ENCODE results near the gene SUPT16H. TPM values are rescaled to one million over a fixed set of nuclear protein-coding genes. Genes with fewer than 3 reads are reported as not detected.

The SUPT16H gene
- total RNA-seq, 4 donors from 2014 or later = 54.0 to 86.5 (median 60.3) TPM

GRCh38 chr14:21367582-21368144, 16.2 kb downstream of the SUPT16H start:
- ATAC-seq (ENCODE audit: low FRiP score) (no peak), DNase-seq (ENCODE audit: low spot score) (no peak)
- TF ChIP-seq, protein P1, sequence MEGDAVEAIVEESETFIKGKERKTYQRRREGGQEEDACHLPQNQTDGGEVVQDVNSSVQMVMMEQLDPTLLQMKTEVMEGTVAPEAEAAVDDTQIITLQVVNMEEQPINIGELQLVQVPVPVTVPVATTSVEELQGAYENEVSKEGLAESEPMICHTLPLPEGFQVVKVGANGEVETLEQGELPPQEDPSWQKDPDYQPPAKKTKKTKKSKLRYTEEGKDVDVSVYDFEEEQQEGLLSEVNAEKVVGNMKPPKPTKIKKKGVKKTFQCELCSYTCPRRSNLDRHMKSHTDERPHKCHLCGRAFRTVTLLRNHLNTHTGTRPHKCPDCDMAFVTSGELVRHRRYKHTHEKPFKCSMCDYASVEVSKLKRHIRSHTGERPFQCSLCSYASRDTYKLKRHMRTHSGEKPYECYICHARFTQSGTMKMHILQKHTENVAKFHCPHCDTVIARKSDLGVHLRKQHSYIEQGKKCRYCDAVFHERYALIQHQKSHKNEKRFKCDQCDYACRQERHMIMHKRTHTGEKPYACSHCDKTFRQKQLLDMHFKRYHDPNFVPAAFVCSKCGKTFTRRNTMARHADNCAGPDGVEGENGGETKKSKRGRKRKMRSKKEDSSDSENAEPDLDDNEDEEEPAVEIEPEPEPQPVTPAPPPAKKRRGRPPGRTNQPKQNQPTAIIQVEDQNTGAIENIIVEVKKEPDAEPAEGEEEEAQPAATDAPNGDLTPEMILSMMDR (IDR thresholded peaks at IDR 0.05) = no peak

DNA sequence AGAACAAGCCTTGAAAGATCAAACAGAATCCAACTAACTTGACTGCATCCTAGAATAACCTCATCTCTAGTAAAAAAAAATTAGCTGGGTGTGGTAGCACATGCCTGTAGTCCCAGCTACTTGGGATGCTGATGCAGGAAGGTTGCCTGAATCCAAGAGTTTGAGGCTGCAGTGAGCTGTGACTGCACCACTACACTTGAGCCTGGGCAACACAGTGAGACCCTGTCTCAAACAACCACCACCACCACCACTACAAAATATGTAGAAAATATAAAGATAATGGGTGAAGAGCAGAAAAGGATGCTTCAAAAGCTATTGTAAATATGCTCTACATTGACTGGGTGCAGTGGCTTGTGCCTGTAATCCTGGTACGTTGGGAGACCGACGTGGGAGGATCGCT, 27.3 kb downstream of the SUPT16H start:
- TF ChIP-seq, protein P1 (IDR thresholded peaks at IDR 0.05) = no peak
- DNase-seq (ENCODE audit: low spot score) (no peak), ATAC-seq (ENCODE audit: low FRiP score) (no peak)

DNA sequence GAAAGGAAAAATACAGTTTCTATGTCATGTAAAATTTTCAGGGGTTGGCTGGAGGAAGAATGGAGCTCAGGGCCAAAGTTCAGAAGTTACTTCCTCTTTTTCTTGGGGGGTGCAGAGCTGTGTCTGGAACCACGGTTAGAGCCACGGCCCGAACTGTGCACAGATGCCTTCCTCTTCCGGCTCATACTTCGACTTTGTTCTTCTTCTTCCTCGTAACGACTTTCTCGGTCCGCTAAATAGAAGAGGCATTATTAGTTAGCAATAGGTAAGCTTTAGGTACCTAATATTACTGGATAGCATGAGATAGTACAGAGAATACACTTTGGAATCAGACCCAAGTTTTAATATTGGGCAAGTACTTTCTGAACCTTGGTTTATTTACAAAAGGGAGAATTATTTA, 31.2 kb downstream of the SUPT16H start:
- TF ChIP-seq, protein P1 (IDR thresholded peaks at IDR 0.05) = no peak
- ATAC-seq (ENCODE audit: low FRiP score) (no peak), DNase-seq (ENCODE audit: low spot score) (no peak)

DNA sequence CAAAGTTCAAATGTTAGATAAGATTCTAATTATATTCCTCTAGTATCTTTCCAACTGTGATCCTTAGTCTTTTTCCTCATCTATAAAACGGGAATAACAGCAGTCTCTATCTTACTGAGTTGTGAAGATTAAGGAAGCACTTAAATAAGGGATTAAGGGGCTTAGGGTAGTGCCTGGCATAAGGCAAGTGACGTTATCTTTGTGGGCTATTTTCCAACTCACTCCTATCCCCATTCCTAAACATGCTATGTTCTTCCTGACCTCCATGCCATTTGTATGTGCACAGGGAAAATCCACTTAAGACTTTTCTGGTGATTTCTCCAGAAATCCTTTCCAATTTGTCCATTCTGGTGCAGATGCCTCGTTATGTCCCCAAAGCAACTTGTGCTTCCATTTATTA, 33.3 kb downstream of the SUPT16H start:
- TF ChIP-seq, protein P1 (IDR thresholded peaks at IDR 0.05) = no peak
- ATAC-seq (ENCODE audit: low FRiP score) (no peak), DNase-seq (ENCODE audit: low spot score) (no peak)

DNA sequence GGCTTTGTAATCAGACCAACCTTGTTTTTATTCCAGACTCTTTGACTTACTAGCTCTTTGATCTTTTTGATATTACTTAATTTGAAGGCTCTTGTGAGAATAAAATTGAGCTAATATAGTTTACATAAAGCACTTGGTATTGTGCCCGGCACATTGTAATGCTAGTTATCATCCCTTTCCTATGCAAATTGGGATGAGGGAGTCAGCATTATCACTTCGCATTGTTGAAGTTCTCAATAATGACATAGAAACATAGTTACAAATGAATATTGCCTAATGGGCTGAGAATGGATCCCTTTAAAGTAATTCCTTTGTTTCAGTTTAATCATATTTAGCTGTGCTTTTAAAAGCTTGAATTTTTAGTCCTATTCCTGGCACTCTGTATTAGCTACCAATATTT, 36.6 kb downstream of the SUPT16H start:
- TF ChIP-seq, protein P1 (IDR thresholded peaks at IDR 0.05) = no peak
- DNase-seq (ENCODE audit: low spot score) = no peak
- ATAC-seq (ENCODE audit: low FRiP score) = no peak

DNA sequence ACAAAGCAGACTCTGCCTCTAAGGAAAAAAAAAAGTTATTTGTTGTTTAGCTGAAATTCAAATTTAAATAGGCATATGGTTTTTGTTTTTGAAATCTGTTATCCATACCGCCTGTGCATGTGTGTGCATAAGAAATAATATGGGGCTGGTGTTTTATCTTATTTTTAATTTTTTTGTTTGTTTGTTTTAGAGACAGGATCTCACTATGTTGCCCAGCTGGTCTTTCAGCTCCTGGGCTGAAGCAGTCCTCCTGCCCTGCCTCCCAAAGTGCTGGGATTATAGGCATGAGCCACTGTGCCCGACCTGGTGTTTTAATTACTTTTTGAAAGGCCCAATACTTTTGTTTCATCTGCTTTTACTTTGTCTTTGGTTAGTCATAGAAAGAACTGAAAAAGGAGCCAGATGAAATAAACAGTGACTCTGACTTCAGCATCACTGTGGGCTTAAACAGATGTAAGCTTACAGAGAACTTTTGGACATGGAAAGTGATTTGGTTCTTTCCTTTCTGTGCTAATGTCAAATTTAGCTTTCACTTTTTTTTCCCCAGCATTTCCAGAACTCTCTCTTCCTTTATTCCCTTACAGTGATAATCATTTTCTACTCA, 37.2 kb downstream of the SUPT16H start:
- DNase-seq (ENCODE audit: low spot score) (no peak), ATAC-seq (ENCODE audit: low FRiP score) (no peak)
- TF ChIP-seq, protein P1 (IDR thresholded peaks at IDR 0.05) = no peak

Measured in omental fat pad (tissue), 4 donors.